Endodermal cell (in vitro differentiated cells): ENCODE data around the gene ZMYND15. TPM values are rescaled to one million over a fixed set of nuclear protein-coding genes. Genes with fewer than 3 reads are reported as not detected.

Source experiments
- DNase-seq: peaks from one replicate; pipeline ENCODE4 v3.0.0-alpha.2; 2017
- H3K27ac ChIP-seq: 2 replicates; pipeline ENCODE4 v1.5.1; 2013; ENCODE audit warnings: mild to moderate bottlenecking, low read depth, low read length, moderate library complexity
- H3K27me3 ChIP-seq: 2 replicates; pipeline ENCODE4 v1.6.1; 2013; ENCODE audit warnings: mild to moderate bottlenecking, low read length, moderate library complexity; ENCODE audit not compliant: insufficient read depth, control insufficient read depth, poor library complexity, severe bottlenecking
- H3K36me3 ChIP-seq: 2 replicates; pipeline ENCODE4 v1.7.0; 2013; ENCODE audit warnings: mild to moderate bottlenecking, low read length, moderate library complexity; ENCODE audit not compliant: control insufficient read depth, insufficient read depth
- H3K4me1 ChIP-seq: one replicate; pipeline ENCODE4 v1.7.0; 2013; ENCODE audit warnings: low read length; ENCODE audit not compliant: control insufficient read depth, insufficient read depth
- H3K4me3 ChIP-seq: 2 replicates; pipeline ENCODE4 v1.5.1; 2013; ENCODE audit warnings: mild to moderate bottlenecking, low read length, moderate library complexity
- H3K9ac ChIP-seq: 2 replicates; pipeline ENCODE4 v1.6.1; 2013; ENCODE audit warnings: mild to moderate bottlenecking, low read length, moderate library complexity; ENCODE audit not compliant: poor library complexity, severe bottlenecking; ENCODE audit errors: extremely low read depth
- H3K9me3 ChIP-seq: 2 replicates; pipeline ENCODE4 v1.6.1; 2013; ENCODE audit warnings: mild to moderate bottlenecking, low read length, moderate library complexity; ENCODE audit not compliant: control insufficient read depth
- H3K27ac Mint-ChIP-seq: 2 replicates; pipeline ENCODE4 v1.8.0; 2020; ENCODE audit warnings: mixed read lengths
- H3K27me3 Mint-ChIP-seq: 2 replicates; pipeline ENCODE4 v1.8.0; 2021; ENCODE audit warnings: mild to moderate bottlenecking, mixed read lengths; ENCODE audit not compliant: insufficient read depth
- H3K36me3 Mint-ChIP-seq: 2 replicates; pipeline ENCODE4 v1.8.0; 2020; ENCODE audit warnings: low read depth, mixed read lengths
- H3K4me1 Mint-ChIP-seq: 2 replicates; pipeline ENCODE4 v1.8.0; 2020; ENCODE audit warnings: mixed read lengths
- H3K4me3 Mint-ChIP-seq: 2 replicates; pipeline ENCODE4 v1.8.0; 2020; ENCODE audit warnings: mild to moderate bottlenecking, moderate library complexity, mixed read lengths
- H3K9me3 Mint-ChIP-seq: 2 replicates; pipeline ENCODE4 v1.8.0; 2020; ENCODE audit warnings: mild to moderate bottlenecking, mixed read lengths
- WGBS, 2 experiments: methylation state at CpG; one replicate each; pipeline versions ENCODE4 v1.1.5 to v1.1.7; 2013; ENCODE audit warnings: missing lambda C conversion rate in 2 of 2, mixed read lengths in 1 of 2; ENCODE audit not compliant: insufficient coverage in 1 of 2, insufficient read length in 1 of 2; 5-methylcytosine and 5-hydroxymethylcytosine counted together
- total RNA-seq, 2 donors: library from RNA; stranded (reverse); fragmentation: NEBNext Ultra II Directional in 1 of 2; extraction: Animal tissue kit (Norgen Biotek cat#: 25700) in 1 of 2; gene quantifications; 2 replicates in 1 of 2; 3 replicates in 1 of 2; pipeline ENCODE4 v1.2.1, GENCODE V29; 2021
- TF ChIP-seq, protein P1 (sequence below): fragments of 200-600 bp; sonication (generic); conservative IDR thresholded peaks from 2 replicates; pipeline ENCODE4 v1.5.0; 2021; ENCODE audit warnings: antibody characterized with exemption, mild to moderate bottlenecking

Gene ZMYND15
- total RNA-seq, 2 donors from 2014 or later, result not detected

- no peaks in the 10 kb centered on the region for H3K4me1 ChIP-seq
- peak overlapping the region; percentile 67 for H3K9ac ChIP-seq
- no peaks in the 10 kb centered on the region for H3K36me3 Mint-ChIP-seq
- peak overlapping the region; percentile 91 for H3K4me3 ChIP-seq
- no peaks in the 10 kb centered on the region for H3K9me3 ChIP-seq
- TF ChIP-seq, protein P1, sequence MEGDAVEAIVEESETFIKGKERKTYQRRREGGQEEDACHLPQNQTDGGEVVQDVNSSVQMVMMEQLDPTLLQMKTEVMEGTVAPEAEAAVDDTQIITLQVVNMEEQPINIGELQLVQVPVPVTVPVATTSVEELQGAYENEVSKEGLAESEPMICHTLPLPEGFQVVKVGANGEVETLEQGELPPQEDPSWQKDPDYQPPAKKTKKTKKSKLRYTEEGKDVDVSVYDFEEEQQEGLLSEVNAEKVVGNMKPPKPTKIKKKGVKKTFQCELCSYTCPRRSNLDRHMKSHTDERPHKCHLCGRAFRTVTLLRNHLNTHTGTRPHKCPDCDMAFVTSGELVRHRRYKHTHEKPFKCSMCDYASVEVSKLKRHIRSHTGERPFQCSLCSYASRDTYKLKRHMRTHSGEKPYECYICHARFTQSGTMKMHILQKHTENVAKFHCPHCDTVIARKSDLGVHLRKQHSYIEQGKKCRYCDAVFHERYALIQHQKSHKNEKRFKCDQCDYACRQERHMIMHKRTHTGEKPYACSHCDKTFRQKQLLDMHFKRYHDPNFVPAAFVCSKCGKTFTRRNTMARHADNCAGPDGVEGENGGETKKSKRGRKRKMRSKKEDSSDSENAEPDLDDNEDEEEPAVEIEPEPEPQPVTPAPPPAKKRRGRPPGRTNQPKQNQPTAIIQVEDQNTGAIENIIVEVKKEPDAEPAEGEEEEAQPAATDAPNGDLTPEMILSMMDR, result no peak
- peaks cover 6% of the 10 kb centered on the region for H3K4me1 Mint-ChIP-seq
- peaks cover 70% of the 10 kb centered on the region for H3K27me3 Mint-ChIP-seq
- no peak for DNase-seq
- H3K36me3 ChIP-seq, result no peaks in the 10 kb centered on the region
- peak overlapping the region; percentile 67 for H3K4me3 Mint-ChIP-seq
- H3K27ac ChIP-seq, result no peak overlapping the region
- peaks cover 70% of the 10 kb centered on the region for H3K27me3 ChIP-seq
- H3K27ac Mint-ChIP-seq, result no peak overlapping the region
- 0 to 1% methylated on average over 18 to 25 of the region's 25 CpGs for WGBS, 2 experiments
- H3K9me3 Mint-ChIP-seq, result no peaks in the 10 kb centered on the region
Measured at GRCh38 chr17:4789701-4789950, 50.0 kb downstream of the ZMYND15 start.

DNA sequence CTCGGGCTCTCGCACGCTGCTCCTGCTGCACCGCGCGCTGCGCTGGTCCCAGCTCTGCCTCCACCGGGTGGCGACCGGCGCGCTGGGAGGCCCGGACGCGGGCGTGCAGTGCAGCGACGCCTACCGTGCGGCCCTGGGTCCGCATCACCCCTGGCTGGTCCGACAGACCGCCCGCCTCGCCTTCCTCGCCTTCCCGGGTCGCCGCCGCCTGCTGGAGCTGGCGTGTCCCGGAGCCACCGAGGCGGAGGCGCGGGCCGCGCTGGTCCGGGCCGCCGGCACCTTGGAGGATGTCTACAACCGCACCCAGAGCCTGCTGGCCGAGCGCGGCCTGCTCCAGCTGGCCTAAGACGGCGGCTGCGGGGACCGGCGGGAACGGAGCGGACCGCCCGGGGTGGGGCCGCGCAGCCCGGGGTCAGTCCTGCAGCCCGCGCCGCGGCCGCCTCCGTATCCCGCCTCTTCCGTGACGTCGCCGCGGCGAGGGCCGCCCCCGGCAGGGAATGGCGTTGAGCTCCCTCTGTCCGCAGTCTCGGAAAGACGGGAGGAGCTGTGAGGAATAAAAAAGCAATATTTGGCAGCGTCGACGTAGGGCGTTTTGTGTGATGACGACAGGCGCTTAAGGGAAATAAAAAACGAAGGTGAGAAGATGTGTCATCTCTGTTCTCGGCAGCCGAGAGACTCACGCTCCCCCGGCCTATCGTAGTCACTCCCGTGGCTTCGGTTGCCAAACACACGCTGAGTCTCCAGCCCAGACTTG, 50.5 kb downstream of the ZMYND15 start:
- Histone ChIP-seq H3K9ac (peak overlapping the region; percentile 67), H3K4me1 (no peaks in the 10 kb centered on the region), H3K27me3 (peaks cover 67% of the 10 kb centered on the region), H3K9me3 (peaks cover 2% of the 10 kb centered on the region), H3K36me3 (no peaks in the 10 kb centered on the region), H3K4me3 (peak overlapping the region; percentile 91), H3K27ac (no peak overlapping the region)
- no peaks in the 10 kb centered on the region for H3K36me3 Mint-ChIP-seq
- peak overlapping the region; percentile 44 for H3K27ac Mint-ChIP-seq
- peaks cover 6% of the 10 kb centered on the region for H3K4me1 Mint-ChIP-seq
- no peaks in the 10 kb centered on the region for H3K9me3 Mint-ChIP-seq
- H3K27me3 Mint-ChIP-seq, result peaks cover 69% of the 10 kb centered on the region
- peak overlapping the region; percentile 67 for H3K4me3 Mint-ChIP-seq
- 1 to 2% methylated on average over 20 to 91 of the region's 91 CpGs for WGBS, 2 experiments
- peak; percentile 93 for DNase-seq
- TF ChIP-seq, protein P1, result peak; percentile 85

DNA sequence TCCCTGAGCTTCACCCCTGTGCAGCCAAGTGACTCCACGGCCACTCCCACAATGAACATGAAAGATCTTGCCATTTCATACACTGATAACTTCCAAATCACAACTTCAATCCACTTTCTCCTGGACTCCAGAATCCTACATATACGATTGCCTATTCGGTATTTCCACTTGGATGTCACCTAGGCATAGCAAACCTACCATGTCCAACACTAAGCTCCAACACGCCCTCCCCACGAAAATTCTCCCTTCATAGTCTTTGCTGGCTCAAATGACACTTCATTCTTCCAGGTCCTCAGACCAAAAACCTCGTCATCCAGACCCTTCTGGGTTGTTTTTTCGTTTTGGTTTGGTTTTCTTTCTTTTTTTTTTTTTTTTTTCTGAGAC, 51.1 kb downstream of the ZMYND15 start:
- no peak overlapping the region for H3K27ac Mint-ChIP-seq
- no peak overlapping the region for H3K27ac ChIP-seq

More for the DNA sequence above, 51.1 kb downstream of the ZMYND15 start:
- H3K27me3 Mint-ChIP-seq, result peaks cover 64% of the 10 kb centered on the region
- no peak for DNase-seq
- Histone ChIP-seq H3K36me3 (no peaks in the 10 kb centered on the region), H3K27me3 (peaks cover 61% of the 10 kb centered on the region), H3K4me3 (peak overlapping the region; percentile 91), H3K9me3 (peaks cover 5% of the 10 kb centered on the region), H3K4me1 (no peaks in the 10 kb centered on the region), H3K9ac (no peak overlapping the region)
- WGBS, 2 experiments, result 70 to 94% methylated on average over 5 to 7 of the region's 7 CpGs
- H3K4me1 Mint-ChIP-seq, result peaks cover 6% of the 10 kb centered on the region
- H3K9me3 Mint-ChIP-seq, result peaks cover under 1% of the 10 kb centered on the region
- H3K36me3 Mint-ChIP-seq, result no peaks in the 10 kb centered on the region
- peak overlapping the region; percentile 67 for H3K4me3 Mint-ChIP-seq
- TF ChIP-seq, protein P1, result no peak
